NCI-H524 treated with DMSO at 0.1 percent for 48 hours (cell line): ENCODE data around the gene LRRC72.
A peak's percentile ranks its signal among the peaks of the same experiment; 100 is the strongest.
"Not testable (repeated sequence)": the region's sequence is repeated elsewhere in the genome, so short reads cannot be mapped to it uniquely, and the experiment has no call there.

Experiments used
- DNase-seq: peaks from one replicate; lab custom pipeline; 2025; lab: John Stamatoyannopoulos, UW

The LRRC72 gene

DNA sequence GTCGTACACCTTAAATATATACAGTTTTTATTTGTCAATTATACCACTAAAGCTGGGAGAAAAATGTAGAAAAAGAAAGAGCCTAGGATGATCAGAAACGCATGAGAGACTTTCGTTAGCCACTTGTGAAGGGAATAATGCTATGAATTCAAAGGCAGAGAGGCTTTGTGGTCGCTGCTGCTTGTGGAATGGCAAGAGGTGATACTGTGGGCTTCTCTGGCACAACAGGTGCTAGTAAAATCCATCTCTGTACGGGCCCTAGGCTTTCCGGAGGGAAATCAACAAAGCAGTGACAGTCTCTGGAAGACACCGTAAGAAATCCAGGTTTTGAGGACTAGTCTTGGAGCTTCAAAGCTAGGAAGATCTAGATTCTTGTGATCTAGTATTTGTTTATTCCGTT is 52.6 kb downstream of the LRRC72 start:
- no peak for DNase-seq

DNA sequence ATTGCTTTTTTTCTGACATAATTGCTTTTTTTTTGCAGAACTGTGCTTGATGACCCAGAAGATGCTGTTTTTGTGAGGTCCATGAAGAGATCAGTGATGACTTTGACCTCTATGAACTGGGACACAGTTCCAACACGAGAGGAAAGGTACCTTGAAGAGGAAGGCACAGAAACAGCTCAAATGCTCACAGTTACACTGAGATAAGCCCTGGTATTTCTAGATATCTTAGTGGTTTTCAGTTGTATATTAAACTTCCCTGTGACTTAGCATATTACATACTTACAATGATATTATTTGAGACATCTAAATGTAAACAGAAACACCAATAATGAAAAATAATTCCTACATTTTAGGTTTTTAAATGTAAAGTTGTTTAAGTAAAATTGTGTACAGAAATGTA is 54.7 kb downstream of the LRRC72 start:
- DNase-seq = no peak

DNA sequence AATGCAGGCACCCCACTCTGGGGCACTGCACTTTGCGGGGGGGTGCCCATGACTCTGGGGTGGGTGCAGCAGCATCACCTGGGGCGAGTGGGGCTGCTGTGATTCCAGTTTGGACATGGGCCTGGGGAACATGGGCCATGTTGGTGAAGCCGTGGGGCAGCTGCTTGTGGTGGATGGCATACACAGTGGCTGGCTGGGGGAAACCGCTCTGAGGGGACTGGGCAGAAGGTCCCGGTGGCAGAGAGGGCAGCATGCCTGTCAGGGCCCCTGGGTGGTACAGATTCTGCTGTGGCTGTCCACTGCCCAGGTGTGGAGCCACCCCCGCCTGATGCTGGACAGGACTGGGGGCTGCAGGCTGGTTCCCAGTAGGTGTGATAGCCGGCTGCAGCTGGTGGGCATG is 57.2 kb downstream of the LRRC72 start:
- no peak for DNase-seq

DNA sequence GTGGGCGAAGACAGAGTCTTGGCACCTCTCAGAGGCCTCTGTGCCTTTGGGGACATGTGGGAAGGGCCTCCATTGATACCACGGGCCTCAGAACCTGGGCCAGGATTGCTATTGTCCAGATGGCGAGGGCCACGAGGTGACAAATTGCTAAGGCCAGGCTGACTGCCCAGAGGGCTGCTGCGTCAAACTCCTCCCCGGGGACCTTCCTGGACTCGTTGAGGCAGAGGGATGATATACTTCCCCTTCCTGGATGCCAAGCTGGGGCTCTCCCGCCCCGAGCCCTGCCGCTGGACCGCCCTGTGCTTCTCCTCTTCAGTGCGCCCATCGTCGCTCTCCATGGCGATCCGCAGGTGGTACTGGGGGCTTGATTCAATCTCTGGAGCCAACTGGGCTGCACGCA is 58.9 kb downstream of the LRRC72 start:
- DNase-seq = no peak

GRCh38 chr7:16586081-16586874 is 59.7 kb downstream of the LRRC72 start:
- DNase-seq = no peak

- no peak for DNase-seq
These were observed 60.5 kb downstream of the LRRC72 start for GRCh38 chr7:16587129-16587528.

GRCh38 chr7:16587790-16588189 is 61.2 kb downstream of the LRRC72 start:
- peak; percentile 88 for DNase-seq

DNA sequence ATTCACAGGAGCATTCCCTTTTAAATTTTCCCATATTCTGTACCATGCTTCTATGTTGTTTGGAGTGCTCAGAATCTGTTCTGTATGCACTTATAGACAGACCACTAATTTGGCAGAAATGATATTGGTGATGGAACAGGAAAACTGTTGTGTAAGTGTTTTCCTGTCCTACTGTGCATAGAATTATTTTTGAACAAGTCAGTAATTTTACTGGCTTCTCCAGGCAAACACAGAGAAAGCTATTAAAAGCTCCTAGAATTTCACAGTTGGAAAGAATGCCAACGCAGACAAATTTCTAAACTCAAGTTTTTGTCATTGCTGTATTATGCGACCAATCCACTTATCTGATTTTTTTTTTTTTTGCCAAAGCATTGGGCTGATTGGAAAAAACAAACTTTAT is 63.3 kb downstream of the LRRC72 start:
- DNase-seq = no peak

DNA sequence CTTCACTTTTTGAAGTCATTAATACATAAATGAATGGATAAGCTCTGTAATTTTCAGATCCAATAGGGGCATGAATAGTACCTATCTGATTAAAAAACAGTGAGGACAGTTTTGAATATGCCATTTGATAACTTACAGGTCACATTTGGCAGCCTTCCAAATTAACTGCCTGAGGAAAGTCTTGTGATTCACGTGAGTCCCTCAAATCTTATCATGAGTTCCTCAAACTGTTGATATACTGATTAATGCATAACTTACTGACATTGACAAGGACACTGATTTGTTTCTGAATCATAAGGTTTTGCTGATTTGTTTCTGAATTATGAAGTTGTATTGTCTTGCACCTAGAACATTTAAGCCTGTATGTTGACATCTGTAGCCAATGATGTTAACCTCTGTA is 63.8 kb downstream of the LRRC72 start:
- no peak for DNase-seq

- DNase-seq = no peak
These were observed 65.8 kb downstream of the LRRC72 start for GRCh38 chr7:16592395-16592794.

GRCh38 chr7:16594061-16594460 is 67.4 kb downstream of the LRRC72 start:
- DNase-seq = no peak

DNA sequence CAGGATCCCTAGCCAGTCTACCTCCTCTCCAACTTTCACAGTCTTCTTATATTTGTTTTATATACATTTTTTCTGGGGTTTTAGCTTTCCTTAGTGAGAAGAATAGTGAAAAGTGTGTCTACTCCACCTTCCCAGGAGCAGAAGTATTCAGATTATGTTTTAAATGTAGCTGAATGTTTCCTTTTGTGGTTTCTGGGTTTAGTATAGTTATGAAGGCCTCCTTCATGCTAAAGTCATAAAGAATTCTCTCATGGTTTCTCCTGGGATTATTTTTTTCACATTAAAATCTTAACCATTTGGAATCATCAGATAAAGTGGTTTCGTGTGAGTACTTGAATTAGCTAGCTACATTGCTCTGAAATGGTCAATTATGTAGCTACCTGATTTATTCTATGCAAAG is 68.1 kb downstream of the LRRC72 start:
- DNase-seq = no peak

GRCh38 chr7:16595596-16595995 is 69.0 kb downstream of the LRRC72 start:
- DNase-seq = not testable (repeated sequence)

- DNase-seq = no peak
These were observed 71.4 kb downstream of the LRRC72 start for GRCh38 chr7:16598015-16598414.

- DNase-seq = no peak
These were observed 73.2 kb downstream of the LRRC72 start for GRCh38 chr7:16599860-16600259.

GRCh38 chr7:16603633-16604032 is 77.0 kb downstream of the LRRC72 start:
- DNase-seq = no peak

DNA sequence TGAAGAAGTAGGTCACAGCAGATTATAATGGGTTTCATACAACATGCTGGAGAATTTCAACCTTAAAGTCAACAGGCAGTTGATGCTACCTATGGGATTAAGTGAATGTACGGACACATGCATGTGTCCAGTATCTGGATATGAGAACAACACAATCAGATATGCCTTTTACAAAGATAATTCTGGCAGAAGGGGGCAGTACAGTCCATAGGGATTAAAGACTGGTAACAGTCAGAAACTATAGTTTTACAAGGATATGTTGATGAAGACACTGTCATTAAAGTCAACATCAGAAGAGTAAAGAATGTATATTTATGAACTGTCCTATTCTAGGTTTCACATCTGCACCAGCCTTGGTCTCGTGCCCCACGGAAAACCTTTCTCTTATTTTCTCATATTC is 77.4 kb downstream of the LRRC72 start:
- DNase-seq = no peak

DNA sequence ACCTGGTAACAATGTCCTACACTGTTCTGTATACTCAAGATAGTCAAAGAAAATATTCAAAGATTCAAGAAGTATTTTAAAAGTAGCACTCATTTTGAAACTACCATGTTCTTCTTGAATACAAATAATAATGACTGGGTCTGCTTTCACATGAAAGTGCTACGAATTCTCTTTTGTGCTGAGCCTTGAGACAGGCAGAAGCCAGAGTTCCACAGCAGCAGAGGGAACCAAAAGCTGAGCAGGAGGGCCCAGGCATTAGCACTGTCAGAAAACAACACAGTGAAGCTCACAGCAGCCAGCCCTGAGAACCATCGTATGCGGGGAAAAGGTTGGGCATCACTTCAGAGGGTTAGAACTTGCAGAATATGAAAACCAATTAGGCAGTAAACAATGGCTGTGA is 80.1 kb downstream of the LRRC72 start:
- no peak for DNase-seq

GRCh38 chr7:16609842-16610450 is 83.3 kb downstream of the LRRC72 start:
- DNase-seq = no peak

- no peak for DNase-seq
These were observed 85.1 kb downstream of the LRRC72 start for GRCh38 chr7:16611711-16612110.

GRCh38 chr7:16615228-16615627 is 88.6 kb downstream of the LRRC72 start:
- DNase-seq = no peak

DNA sequence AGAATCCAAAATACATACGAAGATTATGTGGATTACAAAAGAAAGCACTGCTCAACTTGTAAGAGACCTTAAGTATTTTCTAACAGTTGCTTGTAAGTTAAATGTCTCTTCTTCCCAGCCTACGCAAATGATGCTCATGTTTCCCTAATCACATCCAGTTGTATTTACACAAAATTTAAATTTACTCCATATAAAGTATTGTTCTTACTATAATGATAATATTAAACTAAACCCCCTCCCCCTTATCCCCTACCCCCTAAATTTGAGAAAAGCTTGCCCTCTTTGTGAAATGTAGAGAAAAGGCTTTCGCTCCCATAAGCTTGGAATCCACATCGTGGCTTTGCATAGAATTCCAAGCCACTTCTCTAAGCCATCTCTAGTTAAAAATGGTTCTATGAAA is 89.5 kb downstream of the LRRC72 start:
- no peak for DNase-seq

GRCh38 chr7:16616542-16616941 is 89.9 kb downstream of the LRRC72 start:
- no peak for DNase-seq

DNA sequence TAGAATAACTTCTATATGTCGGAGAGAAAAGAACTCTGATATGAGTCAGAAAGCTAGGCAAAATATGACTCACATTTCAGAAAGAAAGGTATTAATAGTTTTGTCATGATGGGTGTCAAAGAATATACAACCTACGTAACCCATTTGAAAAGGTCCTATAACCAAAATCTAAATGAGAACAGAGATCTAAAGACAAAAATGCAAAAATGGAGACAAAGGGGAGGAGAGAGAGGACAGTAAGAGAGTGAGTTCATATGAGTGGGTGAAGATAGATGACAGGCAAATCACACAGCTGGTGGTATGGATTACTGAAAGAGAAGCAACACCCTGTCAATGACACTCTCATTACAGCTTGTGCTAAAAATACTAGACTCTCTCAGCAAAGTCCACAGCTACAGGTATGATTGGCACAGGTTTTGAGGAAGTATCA is 93.4 kb downstream of the LRRC72 start:
- no peak for DNase-seq
